Measurements from ENCODE around the gene EIPR1. TPM values are rescaled to one million over a fixed set of nuclear protein-coding genes. Genes with fewer than 3 reads are reported as not detected.
"Not testable (repeated sequence)": the region's sequence is repeated elsewhere in the genome, so short reads cannot be mapped to it uniquely, and the experiment has no call there.

EIPR1 gene
- polyA plus RNA-seq, 3 donors from 2014 or later: 37.1 to 47.7 (median 41.1) TPM

GRCh38 chr2:3199627-3200345, 177.8 kb downstream of the EIPR1 start:
- peak overlapping the region; percentile 43 to 90 (median 78) for H3K27ac Mint-ChIP-seq
- H3K27me3 Mint-ChIP-seq (ENCODE audit: low read depth in 3 of 3): no peaks in the 10 kb centered on the region
- peaks cover 38 to 60% of the 10 kb centered on the region in 2 donors for H3K4me1 Mint-ChIP-seq
- peak overlapping the region in 3 of 5 donors; percentile 26 to 43 (median 35) for H3K4me3 Mint-ChIP-seq
- DNase-seq: no peak
- no peaks in the 10 kb centered on the region for H3K9me3 Mint-ChIP-seq
- peaks cover 0 to 13% (median 7%) of the 10 kb centered on the region in 3 donors for H3K36me3 Mint-ChIP-seq

GRCh38 chr2:3198671-3199192, 178.9 kb downstream of the EIPR1 start:
- H3K9me3 Mint-ChIP-seq; DNase-seq; H3K27me3 Mint-ChIP-seq (ENCODE audit: low read depth in 3 of 3); H3K4me3 Mint-ChIP-seq: not testable (repeated sequence)
- peak overlapping the region in 5 of 6 donors; percentile 27 to 90 (median 77) for H3K27ac Mint-ChIP-seq
- peaks cover 38 to 54% of the 10 kb centered on the region in 2 donors for H3K4me1 Mint-ChIP-seq
- peaks cover 0 to 13% (median 7%) of the 10 kb centered on the region in 3 donors for H3K36me3 Mint-ChIP-seq

- Mint-ChIP-seq H3K36me3 (peaks cover 0 to 13% (median 5%) of the 10 kb centered on the region in 3 donors), H3K4me1 (peaks cover 38 to 54% of the 10 kb centered on the region in 2 donors), H3K9me3 (no peaks in the 10 kb centered on the region), H3K4me3 (no peak overlapping the region), H3K27me3 (ENCODE audit: low read depth in 3 of 3) (no peaks in the 10 kb centered on the region), H3K27ac (peak overlapping the region in 3 of 6 donors; percentile 27 to 77 (median 57))
- no peak for DNase-seq
Measured at GRCh38 chr2:3198119-3198518, 179.5 kb downstream of the EIPR1 start.

- H3K4me3 Mint-ChIP-seq: no peak overlapping the region
- no peak for DNase-seq
- no peaks in the 10 kb centered on the region for H3K27me3 Mint-ChIP-seq (ENCODE audit: low read depth in 3 of 3)
- H3K36me3 Mint-ChIP-seq: peaks cover 0 to 13% (median 11%) of the 10 kb centered on the region in 3 donors
- H3K27ac Mint-ChIP-seq: peak overlapping the region in 1 of 6 donors; percentile 26
- no peaks in the 10 kb centered on the region for H3K9me3 Mint-ChIP-seq
- peaks cover 38 to 54% of the 10 kb centered on the region in 2 donors for H3K4me1 Mint-ChIP-seq
Measured at GRCh38 chr2:3197308-3197707, 180.3 kb downstream of the EIPR1 start.

- H3K4me1 Mint-ChIP-seq: peaks cover 38 to 54% of the 10 kb centered on the region in 2 donors
- H3K27me3 Mint-ChIP-seq (ENCODE audit: low read depth in 3 of 3): no peaks in the 10 kb centered on the region
- peaks cover 3 to 13% (median 11%) of the 10 kb centered on the region in 3 donors for H3K36me3 Mint-ChIP-seq
- no peak for DNase-seq
- no peak overlapping the region for H3K4me3 Mint-ChIP-seq
- peak overlapping the region in 3 of 6 donors; percentile 21 to 70 (median 58) for H3K27ac Mint-ChIP-seq
- H3K9me3 Mint-ChIP-seq: no peaks in the 10 kb centered on the region
Measured at GRCh38 chr2:3196716-3197115, 180.9 kb downstream of the EIPR1 start.

- peak overlapping the region; percentile 45 to 82 (median 73) for H3K27ac Mint-ChIP-seq
- DNase-seq: peak in 2 of 3 donors; percentile 7 to 15
- peaks cover 5 to 13% (median 11%) of the 10 kb centered on the region in 3 donors for H3K36me3 Mint-ChIP-seq
- no peaks in the 10 kb centered on the region for H3K27me3 Mint-ChIP-seq (ENCODE audit: low read depth in 3 of 3)
- H3K4me3 Mint-ChIP-seq: peak overlapping the region in 4 of 5 donors; percentile 15 to 79 (median 52)
- no peaks in the 10 kb centered on the region for H3K9me3 Mint-ChIP-seq
- H3K4me1 Mint-ChIP-seq: peaks cover 38 to 48% of the 10 kb centered on the region in 2 donors
Measured at GRCh38 chr2:3195641-3196476, 181.8 kb downstream of the EIPR1 start.

GRCh38 chr2:3194828-3195227, 182.8 kb downstream of the EIPR1 start:
- Mint-ChIP-seq H3K4me1 (peaks cover 29 to 42% of the 10 kb centered on the region in 2 donors), H3K27ac (peak overlapping the region in 1 of 6 donors; percentile 55), H3K36me3 (peaks cover 5 to 17% (median 13%) of the 10 kb centered on the region in 3 donors), H3K9me3 (no peaks in the 10 kb centered on the region), H3K4me3 (no peak overlapping the region), H3K27me3 (ENCODE audit: low read depth in 3 of 3) (no peaks in the 10 kb centered on the region)
- no peak for DNase-seq

- H3K27me3 Mint-ChIP-seq (ENCODE audit: low read depth in 3 of 3): peaks cover 0 to 2% (median 0%) of the 10 kb centered on the region in 3 donors
- H3K36me3 Mint-ChIP-seq: peaks cover 5 to 20% (median 7%) of the 10 kb centered on the region in 3 donors
- no peak overlapping the region for H3K27ac Mint-ChIP-seq
- no peak for DNase-seq
- H3K4me3 Mint-ChIP-seq: no peak overlapping the region
- peaks cover 20 to 33% of the 10 kb centered on the region in 2 donors for H3K4me1 Mint-ChIP-seq
- no peaks in the 10 kb centered on the region for H3K9me3 Mint-ChIP-seq
Measured at GRCh38 chr2:3193443-3194330, 183.9 kb downstream of the EIPR1 start.

- no peak for DNase-seq
- no peaks in the 10 kb centered on the region for H3K9me3 Mint-ChIP-seq
- H3K27me3 Mint-ChIP-seq (ENCODE audit: low read depth in 3 of 3): peaks cover 0 to 2% (median 0%) of the 10 kb centered on the region in 3 donors
- H3K4me1 Mint-ChIP-seq: peaks cover 16 to 27% of the 10 kb centered on the region in 2 donors
- peaks cover 4 to 20% (median 5%) of the 10 kb centered on the region in 3 donors for H3K36me3 Mint-ChIP-seq
- H3K4me3 Mint-ChIP-seq: no peak overlapping the region
- H3K27ac Mint-ChIP-seq: no peak overlapping the region
Measured at GRCh38 chr2:3192920-3193319, 184.7 kb downstream of the EIPR1 start.

GRCh38 chr2:3192281-3192818, 185.3 kb downstream of the EIPR1 start:
- Mint-ChIP-seq H3K9me3 (no peaks in the 10 kb centered on the region), H3K4me3 (no peak overlapping the region), H3K36me3 (peaks cover 4 to 20% (median 5%) of the 10 kb centered on the region in 3 donors), H3K27ac (no peak overlapping the region), H3K4me1 (peaks cover 14 to 23% of the 10 kb centered on the region in 2 donors), H3K27me3 (ENCODE audit: low read depth in 3 of 3) (peaks cover 0 to 2% (median 0%) of the 10 kb centered on the region in 3 donors)
- no peak for DNase-seq

GRCh38 chr2:3189961-3190360, 187.7 kb downstream of the EIPR1 start:
- Mint-ChIP-seq H3K36me3 (peaks cover 0 to 30% (median 5%) of the 10 kb centered on the region in 3 donors), H3K4me3 (no peak overlapping the region), H3K4me1 (no peaks in the 10 kb centered on the region), H3K9me3 (no peaks in the 10 kb centered on the region), H3K27ac (no peak overlapping the region), H3K27me3 (ENCODE audit: low read depth in 3 of 3) (peaks cover 0 to 5% (median 2%) of the 10 kb centered on the region in 3 donors)
- DNase-seq: no peak

GRCh38 chr2:3189076-3189591, 188.5 kb downstream of the EIPR1 start:
- peaks cover 0 to 29% (median 5%) of the 10 kb centered on the region in 3 donors for H3K36me3 Mint-ChIP-seq
- H3K4me1 Mint-ChIP-seq: no peaks in the 10 kb centered on the region
- no peaks in the 10 kb centered on the region for H3K9me3 Mint-ChIP-seq
- H3K27ac Mint-ChIP-seq: no peak overlapping the region
- DNase-seq: no peak
- H3K4me3 Mint-ChIP-seq: no peak overlapping the region
- peaks cover 0 to 5% (median 2%) of the 10 kb centered on the region in 3 donors for H3K27me3 Mint-ChIP-seq (ENCODE audit: low read depth in 3 of 3)

Measured in immature natural killer cell (primary cell).